ENCODE measurements around the gene RABEP2. TPM values are rescaled to one million over a fixed set of nuclear protein-coding genes. Genes with fewer than 3 reads are reported as not detected.

RABEP2 gene
- total RNA-seq, 1 donor from 2014 or later, result 20.3 TPM

DNA sequence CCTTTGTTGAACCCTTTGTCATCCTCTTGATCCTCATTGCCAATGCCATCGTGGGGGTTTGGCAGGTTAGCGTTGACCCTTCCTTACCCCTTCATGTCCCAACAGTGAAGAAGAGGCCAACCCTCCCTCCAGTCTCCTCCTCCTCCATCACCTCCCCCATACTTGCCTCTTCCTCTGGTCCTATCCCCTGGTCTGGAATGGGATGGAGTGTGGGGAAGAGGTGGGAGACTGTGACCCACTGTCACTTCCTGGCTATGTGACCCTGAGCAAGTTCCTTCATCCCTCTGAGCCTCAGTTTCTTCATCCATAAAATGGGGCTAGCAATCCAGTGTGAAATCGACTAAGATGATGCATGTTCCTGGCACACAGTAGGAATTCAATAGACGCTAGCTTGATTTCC, 44.1 kb downstream of the RABEP2 start:
- DNase-seq (ENCODE audit: low read depth) (no peak), FAIRE-seq (no peak)
- Histone ChIP-seq H3K27me3 (ENCODE audit: control insufficient read depth, insufficient read depth, low read length) (peaks cover 2% of the 10 kb centered on the region), H3K36me3 (ENCODE audit: control insufficient read depth, insufficient read depth, low read length) (no peaks in the 10 kb centered on the region), H3K4me3 (ENCODE audit: low read depth, low read length) (no peak overlapping the region)
- TF ChIP-seq, protein P1, sequence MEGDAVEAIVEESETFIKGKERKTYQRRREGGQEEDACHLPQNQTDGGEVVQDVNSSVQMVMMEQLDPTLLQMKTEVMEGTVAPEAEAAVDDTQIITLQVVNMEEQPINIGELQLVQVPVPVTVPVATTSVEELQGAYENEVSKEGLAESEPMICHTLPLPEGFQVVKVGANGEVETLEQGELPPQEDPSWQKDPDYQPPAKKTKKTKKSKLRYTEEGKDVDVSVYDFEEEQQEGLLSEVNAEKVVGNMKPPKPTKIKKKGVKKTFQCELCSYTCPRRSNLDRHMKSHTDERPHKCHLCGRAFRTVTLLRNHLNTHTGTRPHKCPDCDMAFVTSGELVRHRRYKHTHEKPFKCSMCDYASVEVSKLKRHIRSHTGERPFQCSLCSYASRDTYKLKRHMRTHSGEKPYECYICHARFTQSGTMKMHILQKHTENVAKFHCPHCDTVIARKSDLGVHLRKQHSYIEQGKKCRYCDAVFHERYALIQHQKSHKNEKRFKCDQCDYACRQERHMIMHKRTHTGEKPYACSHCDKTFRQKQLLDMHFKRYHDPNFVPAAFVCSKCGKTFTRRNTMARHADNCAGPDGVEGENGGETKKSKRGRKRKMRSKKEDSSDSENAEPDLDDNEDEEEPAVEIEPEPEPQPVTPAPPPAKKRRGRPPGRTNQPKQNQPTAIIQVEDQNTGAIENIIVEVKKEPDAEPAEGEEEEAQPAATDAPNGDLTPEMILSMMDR (IDR thresholded peaks at IDR 0.05; ENCODE audit: insufficient read depth, low read length, severe bottlenecking), result no peak

DNA sequence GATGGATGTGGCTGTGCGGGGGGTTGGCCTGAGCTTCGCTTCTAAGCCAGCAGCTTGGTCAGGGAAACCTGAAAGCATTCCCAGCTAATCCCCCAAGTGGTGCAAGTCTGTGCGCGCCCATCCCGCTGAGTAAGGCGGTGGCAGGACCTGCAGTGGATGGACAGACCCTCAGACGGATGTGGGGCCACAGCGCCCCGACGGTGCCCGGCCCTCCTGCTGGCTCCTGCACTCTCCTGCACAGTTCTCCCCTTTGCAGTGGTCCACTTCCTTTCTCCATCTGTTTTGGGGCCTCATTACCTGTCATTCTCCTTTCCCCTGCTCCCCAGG, 44.5 kb downstream of the RABEP2 start:
- H3K4me3 ChIP-seq (ENCODE audit: low read depth, low read length), result no peak overlapping the region
- no peak for FAIRE-seq
- peaks cover 2% of the 10 kb centered on the region for H3K27me3 ChIP-seq (ENCODE audit: control insufficient read depth, insufficient read depth, low read length)
- no peak for DNase-seq (ENCODE audit: low read depth)
- TF ChIP-seq, protein P1 (IDR thresholded peaks at IDR 0.05; ENCODE audit: insufficient read depth, low read length, severe bottlenecking), result no peak
- no peaks in the 10 kb centered on the region for H3K36me3 ChIP-seq (ENCODE audit: control insufficient read depth, insufficient read depth, low read length)

DNA sequence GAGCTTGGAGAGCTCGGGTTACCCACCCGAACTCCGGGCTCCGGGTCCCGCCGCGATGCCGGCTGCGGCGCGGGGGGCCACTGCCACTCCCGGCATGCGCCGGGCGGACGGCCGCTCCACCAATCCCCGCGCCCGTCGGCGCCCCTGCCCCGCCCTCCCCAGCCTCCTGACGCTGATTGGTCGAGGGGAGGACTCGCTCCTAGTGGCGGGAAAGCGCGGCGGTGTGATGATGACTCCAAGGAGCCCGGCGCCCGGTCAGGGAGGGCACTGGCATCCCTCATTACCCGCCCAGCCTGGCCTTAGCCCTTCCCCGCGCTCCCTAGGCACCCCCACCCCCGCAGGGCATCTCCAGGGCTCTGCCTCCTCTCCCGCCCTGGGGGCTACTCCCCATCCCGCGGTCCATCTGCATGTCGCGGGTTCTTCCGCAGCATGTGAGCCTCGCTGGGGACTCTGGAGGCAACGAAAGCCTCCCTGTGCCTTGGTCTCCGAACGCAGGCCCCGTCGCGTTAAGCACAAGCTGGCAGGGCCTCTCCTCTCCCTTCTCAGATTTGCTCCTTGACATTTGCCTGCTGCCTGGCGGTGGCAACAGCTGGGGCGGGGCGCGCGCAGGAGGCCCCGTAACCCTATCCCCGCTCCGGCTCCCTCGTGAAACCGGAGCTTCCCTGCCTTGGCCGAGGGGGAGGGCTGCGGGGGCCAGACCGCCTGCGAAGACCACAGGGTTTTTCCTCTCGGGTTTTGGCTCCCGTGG, 45.0 kb downstream of the RABEP2 start:
- no peaks in the 10 kb centered on the region for H3K36me3 ChIP-seq (ENCODE audit: control insufficient read depth, insufficient read depth, low read length)
- DNase-seq (ENCODE audit: low read depth) (peak; percentile 65), FAIRE-seq (no peak)
- TF ChIP-seq, protein P1 (IDR thresholded peaks at IDR 0.05; ENCODE audit: insufficient read depth, low read length, severe bottlenecking), result no peak
- peak overlapping the region; percentile 59 for H3K4me3 ChIP-seq (ENCODE audit: low read depth, low read length)
- H3K27me3 ChIP-seq (ENCODE audit: control insufficient read depth, insufficient read depth, low read length), result peaks cover 2% of the 10 kb centered on the region

DNA sequence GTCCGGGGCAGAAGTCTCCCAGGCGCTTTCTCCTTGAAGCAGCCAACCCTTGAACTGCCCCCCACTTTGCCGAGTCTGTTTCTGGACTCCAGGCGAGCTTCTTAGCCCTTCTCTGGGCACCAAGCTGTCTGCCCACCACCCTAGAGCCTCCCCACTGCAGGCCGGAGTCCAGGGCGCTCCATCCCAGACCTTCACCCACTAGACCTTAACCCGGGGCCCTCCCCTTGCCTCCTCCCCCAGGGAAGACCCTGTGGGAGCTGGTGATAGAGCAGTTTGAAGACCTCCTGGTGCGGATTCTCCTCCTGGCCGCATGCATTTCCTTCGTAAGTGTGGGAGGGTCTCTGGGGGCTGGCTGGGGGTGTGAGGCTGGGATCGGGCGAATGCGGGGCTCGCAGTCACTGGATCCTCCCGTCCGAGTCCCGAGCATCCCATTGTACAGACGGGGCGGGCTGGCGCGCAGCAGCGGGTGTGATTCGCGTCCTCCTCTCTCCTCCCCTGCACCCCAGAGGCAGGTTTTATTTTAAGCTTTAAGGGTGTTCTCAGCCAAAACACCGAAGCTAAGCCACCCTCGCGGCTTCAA, 45.7 kb downstream of the RABEP2 start:
- FAIRE-seq, result no peak

DNA sequence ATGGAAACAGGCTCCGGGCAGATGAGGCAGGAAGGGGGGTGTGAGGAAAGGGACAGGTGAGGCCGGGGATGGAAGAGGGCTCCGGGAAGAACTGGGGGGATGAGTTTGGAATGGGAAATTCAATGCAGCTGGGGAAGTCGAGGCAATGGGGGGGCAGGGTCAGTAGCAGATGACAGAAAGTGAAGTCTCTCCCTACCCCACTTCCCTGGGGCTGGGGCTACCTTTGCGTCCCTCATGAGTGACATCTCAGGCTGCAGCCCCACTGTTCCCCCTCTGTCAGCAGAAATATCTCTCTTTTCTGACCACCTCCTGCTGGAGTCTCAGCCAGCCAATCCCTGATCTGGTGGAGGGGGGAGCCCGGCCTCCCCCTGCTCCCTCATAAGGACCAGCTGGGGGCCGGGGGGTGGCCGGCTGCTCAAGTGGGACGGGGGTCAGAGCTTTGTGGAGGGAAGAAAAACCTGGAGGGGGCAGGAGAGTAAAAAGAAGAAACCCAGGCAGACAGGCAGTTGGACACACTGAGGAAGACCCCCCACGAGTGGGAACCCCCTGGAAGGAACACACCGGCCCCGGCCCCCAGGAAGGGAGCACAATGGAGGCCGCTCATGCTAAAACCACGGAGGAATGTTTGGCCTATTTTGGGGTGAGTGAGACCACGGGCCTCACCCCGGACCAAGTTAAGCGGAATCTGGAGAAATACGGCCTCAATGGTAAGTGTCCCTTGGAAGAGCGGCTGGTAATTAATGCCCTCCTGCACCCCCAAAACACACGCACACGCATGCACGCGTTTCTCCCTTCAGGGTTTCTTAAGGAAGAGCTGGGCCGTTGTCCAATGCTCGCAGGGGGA, 46.7 kb downstream of the RABEP2 start, which contains the start of gene ATP2A1:
Gene ATP2A1 (plus strand): TSS at position 406 of the 844 bp plus-strand sequence. CDS start 184 bp downstream, at position 590.
- TF ChIP-seq, protein P1 (IDR thresholded peaks at IDR 0.05; ENCODE audit: insufficient read depth, low read length, severe bottlenecking), result no peak
- peaks cover 2% of the 10 kb centered on the region for H3K27me3 ChIP-seq (ENCODE audit: control insufficient read depth, insufficient read depth, low read length)
- no peak for FAIRE-seq
- peak within 1 kb of the TSS; percentile 59 for H3K4me3 ChIP-seq (ENCODE audit: low read depth, low read length)
- no peak for DNase-seq (ENCODE audit: low read depth)
- H3K36me3 ChIP-seq (ENCODE audit: control insufficient read depth, insufficient read depth, low read length), result peaks cover 4% of the 10 kb centered on the region

More for the DNA sequence above, 45.7 kb downstream of the RABEP2 start:
- Histone ChIP-seq H3K36me3 (ENCODE audit: control insufficient read depth, insufficient read depth, low read length) (peaks cover under 1% of the 10 kb centered on the region), H3K27me3 (ENCODE audit: control insufficient read depth, insufficient read depth, low read length) (peaks cover 2% of the 10 kb centered on the region), H3K4me3 (ENCODE audit: low read depth, low read length) (peak overlapping the region; percentile 59)
- TF ChIP-seq, protein P1 (IDR thresholded peaks at IDR 0.05; ENCODE audit: insufficient read depth, low read length, severe bottlenecking), result no peak
- DNase-seq (ENCODE audit: low read depth), result no peak

Measured in bronchial epithelial cell (primary cell).